GM23248 (cell line): ENCODE results near the gene MLC1. TPM values are rescaled to one million over a fixed set of nuclear protein-coding genes. Genes with fewer than 3 reads are reported as not detected.

Experiments used
- DNase-seq: peaks from one replicate; pipeline ENCODE4 v3.0.0-alpha.2; 2015
- H2AFZ ChIP-seq: fragments of 200-600 bp; sonication (generic); 2 replicates; pipeline ENCODE4 v1.6.1; 2016; ENCODE audit warnings: antibody characterized with exemption
- H3F3A ChIP-seq: fragments of 200-600 bp; sonication (generic); 2 replicates; pipeline ENCODE4 v1.6.1; 2016; ENCODE audit warnings: mild to moderate bottlenecking, antibody characterized with exemption, mixed run types; ENCODE audit not compliant: insufficient read depth
- H3K27ac ChIP-seq: fragments of 200-600 bp; sonication (generic); 2 replicates; pipeline ENCODE4 v1.5.1; 2016; ENCODE audit warnings: mild to moderate bottlenecking
- H3K27me3 ChIP-seq: fragments of 200-600 bp; sonication (generic); replicated peaks from 2 replicates; pipeline ENCODE4 v1.6.1; 2016; ENCODE audit warnings: mild to moderate bottlenecking; ENCODE audit not compliant: insufficient read depth
- H3K36me3 ChIP-seq: fragments of 200-600 bp; sonication (generic); 2 replicates; pipeline ENCODE4 v1.6.1; 2016; ENCODE audit warnings: low read depth, mild to moderate bottlenecking
- H3K4me1 ChIP-seq: fragments of 200-600 bp; sonication (generic); 2 replicates; pipeline ENCODE4 v1.6.1; 2016; ENCODE audit warnings: mild to moderate bottlenecking; ENCODE audit not compliant: insufficient read depth
- H3K4me2 ChIP-seq: fragments of 200-600 bp; sonication (generic); one replicate; pipeline ENCODE4 v1.6.1; 2016; ENCODE audit warnings: mild to moderate bottlenecking; ENCODE audit not compliant: unreplicated experiment
- H3K4me3 ChIP-seq: fragments of 200-600 bp; sonication (generic); 2 replicates; pipeline ENCODE4 v1.5.1; 2016; ENCODE audit warnings: mild to moderate bottlenecking
- H3K79me2 ChIP-seq: fragments of 200-600 bp; sonication (generic); 2 replicates; pipeline ENCODE4 v1.6.1; 2016; ENCODE audit warnings: mild to moderate bottlenecking; ENCODE audit not compliant: insufficient read depth
- H3K9ac ChIP-seq: fragments of 200-600 bp; sonication (generic); 2 replicates; pipeline ENCODE4 v1.6.1; 2016; ENCODE audit warnings: mild to moderate bottlenecking
- H3K9me2 ChIP-seq: fragments of 200-600 bp; sonication (generic); 2 replicates; pipeline ENCODE4 v1.6.1; 2016; ENCODE audit warnings: mixed run types, mild to moderate bottlenecking, moderate library complexity; ENCODE audit not compliant: insufficient read depth
- H3K9me3 ChIP-seq: fragments of 200-600 bp; sonication (generic); one replicate; pipeline ENCODE4 v1.6.1; 2017; ENCODE audit warnings: low read depth
- H4K20me1 ChIP-seq: fragments of 200-600 bp; sonication (generic); 2 replicates; pipeline ENCODE4 v1.6.0; 2016; ENCODE audit not compliant: insufficient read depth
- EZH2 ChIP-seq: fragments of 200-600 bp; sonication (generic); IDR thresholded peaks from 2 replicates; pipeline ENCODE4 v1.6.1; 2018; ENCODE audit warnings: antibody characterized with exemption, mild to moderate bottlenecking; ENCODE audit not compliant: insufficient read depth, poor library complexity, severe bottlenecking
- EZH2phosphoT487 ChIP-seq: fragments of 200-600 bp; sonication (generic); IDR thresholded peaks from 2 replicates; pipeline ENCODE4 v1.6.1; 2018; ENCODE audit warnings: antibody characterized with exemption, moderate library complexity, mild to moderate bottlenecking, low read depth; ENCODE audit not compliant: insufficient read depth
- WGBS, 2 experiments: methylation state at CpG; one replicate each; pipeline ENCODE4 v1.1.6; 2015 to 2017; ENCODE audit warnings: low lambda C conversion rate in 2 of 2, low coverage in 1 of 2; ENCODE audit errors: missing lambda C conversion rate in 2 of 2; 5-methylcytosine and 5-hydroxymethylcytosine counted together
- in situ Hi-C: fragments of 300-500 bp; cut with MboI; formaldehyde crosslinking; loops from 2 replicates; pipeline ENCODE4 v1.15.0; 2020
- polyA plus RNA-seq: library from polyadenylated mRNA; unstranded; fragments of >200 nt; fragmentation: Nextera tagmentation; extraction: Ambion mirVana; gene quantifications from 2 replicates; pipeline ENCODE4 v1.2.1, GENCODE V29; 2016
- total RNA-seq: library from RNA; depleted of rRNA; stranded (reverse); fragments of >200 nt; shearing (Covaris generic); gene quantifications from 2 replicates; pipeline ENCODE4 v1.2.3, GENCODE V29; 2014

MLC1 gene
- total and polyA plus RNA-seq, 2 experiments from 2014 or later = not detected

DNA sequence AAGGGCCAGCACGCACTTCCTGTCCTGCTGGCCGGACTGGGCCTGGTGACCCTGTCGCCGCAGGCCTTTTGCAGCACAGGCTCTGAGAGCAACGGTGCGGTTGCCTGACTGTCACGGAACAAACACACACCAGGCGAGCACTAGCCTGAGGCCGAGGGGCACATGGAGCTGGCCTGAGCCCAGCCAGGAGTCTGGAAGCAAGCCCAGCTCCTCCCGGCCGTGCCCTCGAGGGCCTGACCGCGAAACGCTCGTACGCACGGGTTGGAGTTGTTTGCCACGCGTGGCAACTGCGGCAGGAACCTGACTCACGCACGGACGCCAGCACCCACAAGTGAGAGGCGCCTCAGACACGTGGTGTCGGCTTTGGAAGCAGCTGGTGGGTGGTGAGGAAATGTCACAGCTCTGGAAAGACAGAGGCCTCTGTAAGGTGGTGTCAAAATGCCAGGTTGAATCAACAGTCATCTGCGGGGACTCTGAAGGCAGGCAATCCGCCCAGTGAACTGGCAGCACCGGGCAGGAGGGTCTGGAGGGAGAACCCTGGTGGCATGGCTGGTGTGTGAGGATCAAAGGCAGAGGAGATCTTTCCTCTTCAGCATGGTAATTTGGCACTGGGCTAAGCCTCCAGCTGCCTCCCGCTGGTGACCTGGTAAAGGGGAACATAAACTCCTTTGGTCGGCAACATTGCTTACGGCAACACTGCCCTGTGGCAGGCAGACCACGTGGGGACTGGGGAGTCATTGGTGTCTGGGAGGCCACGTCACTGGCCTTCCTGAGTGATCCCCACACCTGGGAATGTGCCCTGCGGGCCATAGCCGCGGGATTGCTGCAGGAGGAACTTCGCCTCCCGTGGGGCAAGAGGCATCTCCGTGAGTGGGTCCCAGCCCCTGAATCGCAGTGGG lies 57.3 kb downstream of the MLC1 start:
- Histone ChIP-seq H3K36me3 (no peaks in the 10 kb centered on the region), H3K27me3 (peaks cover 5% of the 10 kb centered on the region; the same call in 1 of the 2 replicates), H3K79me2 (no peaks in the 10 kb centered on the region), H3K4me3 (no peak overlapping the region), H3K27ac (no peak overlapping the region), H3K9me2 (no peaks in the 10 kb centered on the region), H3K9me3 (no peaks in the 10 kb centered on the region), H3F3A (no peaks in the 10 kb centered on the region), H2AFZ (no peak overlapping the region), H3K9ac (no peak overlapping the region), H3K4me1 (no peaks in the 10 kb centered on the region), H4K20me1 (no peaks in the 10 kb centered on the region), H3K4me2 (no peak overlapping the region)
- no peak for TF ChIP-seq EZH2
- TF ChIP-seq EZH2phosphoT487 = no peak
- WGBS, 2 experiments = 57 to 60% methylated on average over 42 of the region's 42 CpGs
- in situ Hi-C loops = no loop called here
- DNase-seq = peak; percentile 43

DNA sequence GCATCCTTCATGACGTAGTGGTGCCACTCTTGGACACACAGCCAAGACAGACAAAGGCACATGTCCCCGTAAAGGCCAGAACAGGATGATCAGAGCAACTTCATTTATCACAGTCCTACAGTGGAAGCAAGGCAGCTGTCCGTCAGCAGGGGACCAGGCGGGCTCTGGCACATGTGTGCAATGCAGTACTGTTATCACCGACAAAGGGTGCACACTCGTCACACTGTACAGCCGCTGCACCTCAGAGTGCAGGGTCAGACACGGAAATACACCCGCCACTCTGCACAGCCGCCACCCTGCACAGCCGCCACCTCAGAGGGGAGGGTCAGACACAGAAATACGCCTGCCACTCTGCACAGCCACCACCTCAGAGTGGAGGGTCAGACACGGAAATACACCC lies 59.2 kb downstream of the MLC1 start:
- Histone ChIP-seq H3F3A (no peaks in the 10 kb centered on the region), H3K36me3 (no peaks in the 10 kb centered on the region), H3K9me3 (no peaks in the 10 kb centered on the region), H3K4me3 (no peak overlapping the region), H3K27ac (no peak overlapping the region), H3K4me2 (no peak overlapping the region), H3K79me2 (no peaks in the 10 kb centered on the region), H3K4me1 (no peaks in the 10 kb centered on the region), H3K27me3 (peaks cover 5% of the 10 kb centered on the region; the same call in 1 of the 2 replicates), H3K9me2 (no peaks in the 10 kb centered on the region), H4K20me1 (no peaks in the 10 kb centered on the region), H3K9ac (no peak overlapping the region), H2AFZ (no peak overlapping the region)
- no peak for TF ChIP-seq EZH2
- TF ChIP-seq EZH2phosphoT487 = no peak
- 66 to 67% methylated on average over 11 to 13 of the region's 13 CpGs for WGBS, 2 experiments
- in situ Hi-C loops = no loop called here
- DNase-seq = no peak

DNA sequence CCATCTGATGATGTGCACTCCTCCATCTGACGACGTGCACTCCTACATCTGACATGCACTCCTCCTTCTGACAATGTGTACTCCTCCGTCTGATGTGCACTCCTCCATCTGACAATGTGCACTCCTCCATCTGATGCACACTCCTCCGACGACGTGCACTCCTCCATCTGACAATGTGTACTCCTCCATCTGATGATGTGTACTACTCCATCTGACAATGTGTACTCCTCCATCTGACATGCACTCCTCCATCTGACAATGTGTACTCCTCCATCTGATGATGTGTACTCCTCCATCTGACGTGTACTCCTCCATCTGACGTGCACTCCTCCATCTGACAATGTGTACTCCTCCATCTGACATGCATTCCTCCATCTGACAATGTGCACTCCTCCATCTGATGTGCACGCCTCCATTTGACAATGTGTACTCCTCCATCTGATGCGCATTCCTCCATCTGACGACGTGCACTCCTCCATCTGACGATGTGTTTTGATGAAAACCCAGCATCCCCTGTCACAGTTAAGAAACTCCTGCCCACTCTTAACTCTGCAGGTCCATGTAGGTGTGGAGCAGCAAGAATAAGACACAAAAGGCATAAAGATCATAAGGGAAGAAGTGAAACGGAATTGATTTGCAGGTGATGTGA lies 62.9 kb downstream of the MLC1 start:
- Histone ChIP-seq H2AFZ (no peak overlapping the region), H3K79me2 (no peaks in the 10 kb centered on the region), H3K36me3 (no peaks in the 10 kb centered on the region), H3K4me3 (no peak overlapping the region), H3K4me2 (no peak overlapping the region), H3K27me3 (peaks cover 16% of the 10 kb centered on the region; the same call in 1 of the 2 replicates), H3K9me3 (no peaks in the 10 kb centered on the region), H3K9ac (no peak overlapping the region), H3K4me1 (no peaks in the 10 kb centered on the region), H4K20me1 (no peaks in the 10 kb centered on the region), H3F3A (no peaks in the 10 kb centered on the region), H3K27ac (no peak overlapping the region), H3K9me2 (no peaks in the 10 kb centered on the region)
- DNase-seq = no peak
- in situ Hi-C loops = no loop called here
- no peak for TF ChIP-seq EZH2phosphoT487
- no peak for TF ChIP-seq EZH2
- 78 to 80% methylated on average over 14 of the region's 14 CpGs for WGBS, 2 experiments

DNA sequence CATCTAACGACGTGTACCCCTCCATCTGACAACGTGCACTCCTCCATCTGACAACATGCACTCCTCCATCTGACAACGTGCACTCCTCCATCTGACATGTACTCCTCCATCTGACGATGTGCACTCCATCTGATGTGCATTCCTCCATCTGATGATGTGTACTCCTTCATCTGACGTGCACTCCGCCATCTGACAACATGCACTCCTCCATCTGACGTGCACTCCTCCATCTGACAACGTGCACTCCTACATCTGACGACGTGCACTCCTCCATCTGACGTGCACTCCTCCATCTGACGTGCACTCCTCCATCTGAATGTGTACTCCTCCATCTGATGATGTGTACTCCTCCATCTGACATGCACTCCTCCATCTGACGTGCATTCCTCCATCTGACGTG lies 64.6 kb downstream of the MLC1 start:
- WGBS, 2 experiments = 76 to 91% methylated on average over 12 to 15 of the region's 15 CpGs
- no peak overlapping the region for H3K4me2 ChIP-seq

More for the DNA sequence above, 64.6 kb downstream of the MLC1 start:
- no peaks in the 10 kb centered on the region for H4K20me1 ChIP-seq
- H3K79me2 ChIP-seq = no peaks in the 10 kb centered on the region
- no peaks in the 10 kb centered on the region for H3K9me2 ChIP-seq
- no peak for DNase-seq
- no peak overlapping the region for H3K9ac ChIP-seq
- no peak for TF ChIP-seq EZH2phosphoT487
- no peak for TF ChIP-seq EZH2
- H3K9me3 ChIP-seq = no peaks in the 10 kb centered on the region
- in situ Hi-C loops = no loop called here
- H3K27me3 ChIP-seq = peaks cover 20% of the 10 kb centered on the region; the same call in 1 of the 2 replicates
- H3K4me3 ChIP-seq = no peak overlapping the region
- no peak overlapping the region for H2AFZ ChIP-seq
- no peaks in the 10 kb centered on the region for H3K36me3 ChIP-seq
- H3K27ac ChIP-seq = no peak overlapping the region
- no peaks in the 10 kb centered on the region for H3K4me1 ChIP-seq
- no peaks in the 10 kb centered on the region for H3F3A ChIP-seq
